ENCODE measurements around the gene DPP6.

The DPP6 gene

DNA sequence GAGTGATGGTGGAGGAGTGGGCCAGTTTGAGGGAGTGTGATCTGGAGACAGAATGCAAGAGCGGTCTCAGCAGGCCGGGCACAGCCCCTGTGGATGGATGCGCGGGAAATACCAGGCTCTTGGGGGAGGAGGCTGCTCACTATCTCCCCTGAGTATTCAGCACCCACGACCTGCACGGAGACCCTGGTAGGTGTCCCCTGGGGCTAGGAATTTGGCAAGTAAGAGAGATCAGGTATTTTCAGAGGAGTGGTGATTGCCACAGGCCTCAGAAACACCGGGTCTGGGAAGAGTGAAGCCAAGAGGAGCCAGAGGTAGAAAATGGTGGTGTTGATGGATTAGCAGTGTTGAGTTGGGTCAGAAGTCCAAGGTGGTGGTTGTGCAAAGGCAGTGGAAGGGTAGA, 524.4 kb downstream of the DPP6 start:
- TF ChIP-seq, protein P1, sequence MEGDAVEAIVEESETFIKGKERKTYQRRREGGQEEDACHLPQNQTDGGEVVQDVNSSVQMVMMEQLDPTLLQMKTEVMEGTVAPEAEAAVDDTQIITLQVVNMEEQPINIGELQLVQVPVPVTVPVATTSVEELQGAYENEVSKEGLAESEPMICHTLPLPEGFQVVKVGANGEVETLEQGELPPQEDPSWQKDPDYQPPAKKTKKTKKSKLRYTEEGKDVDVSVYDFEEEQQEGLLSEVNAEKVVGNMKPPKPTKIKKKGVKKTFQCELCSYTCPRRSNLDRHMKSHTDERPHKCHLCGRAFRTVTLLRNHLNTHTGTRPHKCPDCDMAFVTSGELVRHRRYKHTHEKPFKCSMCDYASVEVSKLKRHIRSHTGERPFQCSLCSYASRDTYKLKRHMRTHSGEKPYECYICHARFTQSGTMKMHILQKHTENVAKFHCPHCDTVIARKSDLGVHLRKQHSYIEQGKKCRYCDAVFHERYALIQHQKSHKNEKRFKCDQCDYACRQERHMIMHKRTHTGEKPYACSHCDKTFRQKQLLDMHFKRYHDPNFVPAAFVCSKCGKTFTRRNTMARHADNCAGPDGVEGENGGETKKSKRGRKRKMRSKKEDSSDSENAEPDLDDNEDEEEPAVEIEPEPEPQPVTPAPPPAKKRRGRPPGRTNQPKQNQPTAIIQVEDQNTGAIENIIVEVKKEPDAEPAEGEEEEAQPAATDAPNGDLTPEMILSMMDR (IDR thresholded peaks at IDR 0.05) = no peak
- Histone ChIP-seq H3K27ac (no peak overlapping the region), H3K9me3 (ENCODE audit: control insufficient read depth, low read length) (no peaks in the 10 kb centered on the region), H3K27me3 (ENCODE audit: control insufficient read depth, insufficient read depth, low read length) (no peaks in the 10 kb centered on the region), H3K4me2 (ENCODE audit: low read length) (no peak overlapping the region), H3K4me3 (ENCODE audit: low read depth, low read length) (no peak overlapping the region), H3K36me3 (ENCODE audit: control insufficient read depth, insufficient read depth, low read length) (no peaks in the 10 kb centered on the region), H3K4me1 (no peaks in the 10 kb centered on the region), H3K9ac (no peak overlapping the region), H2AFZ (no peak overlapping the region), H3K79me2 (no peaks in the 10 kb centered on the region)

DNA sequence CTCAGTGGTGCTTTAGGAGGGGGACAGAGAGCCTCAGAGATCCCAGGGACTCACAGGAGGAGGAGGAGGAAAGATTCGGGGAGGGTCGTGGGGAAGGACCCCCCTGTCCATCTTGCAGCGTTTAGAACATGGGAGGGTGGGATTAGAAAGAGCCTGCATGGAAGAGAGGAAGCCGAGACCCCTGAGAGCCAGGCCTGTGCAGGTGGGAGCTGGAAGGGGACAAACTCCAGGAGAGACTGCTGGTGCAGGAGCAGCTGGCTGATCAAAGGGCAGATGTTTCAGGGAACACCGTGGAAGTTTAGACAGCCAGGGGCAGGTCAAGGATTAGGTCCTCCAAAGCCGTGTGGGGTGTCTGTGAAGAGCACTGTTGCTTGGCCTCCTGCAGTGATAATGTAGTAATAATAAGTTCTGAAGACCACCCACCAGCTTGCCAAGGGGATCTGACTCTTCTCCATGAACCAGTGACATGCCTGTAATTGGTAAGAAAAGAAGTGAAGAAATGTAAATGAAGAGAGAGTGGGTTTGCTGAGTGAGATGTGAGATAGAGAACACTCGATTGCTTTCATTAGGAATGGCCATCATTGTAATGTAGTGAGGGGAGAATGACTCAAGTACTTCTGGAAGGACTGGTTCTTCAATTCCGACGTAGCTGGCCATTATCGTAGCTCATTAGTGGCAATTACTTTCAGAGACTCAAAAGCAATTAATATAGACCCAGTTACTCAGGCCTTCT, 525.1 kb downstream of the DPP6 start:
- H3K9me3 ChIP-seq (ENCODE audit: control insufficient read depth, low read length) = no peaks in the 10 kb centered on the region
- H3K79me2 ChIP-seq = no peaks in the 10 kb centered on the region
- H3K4me3 ChIP-seq (ENCODE audit: low read depth, low read length) = no peak overlapping the region
- H3K27ac ChIP-seq = no peak overlapping the region
- H3K4me1 ChIP-seq = no peaks in the 10 kb centered on the region
- no peaks in the 10 kb centered on the region for H3K27me3 ChIP-seq (ENCODE audit: control insufficient read depth, insufficient read depth, low read length)
- H3K36me3 ChIP-seq (ENCODE audit: control insufficient read depth, insufficient read depth, low read length) = no peaks in the 10 kb centered on the region
- no peak overlapping the region for H3K9ac ChIP-seq
- H2AFZ ChIP-seq = no peak overlapping the region
- H3K4me2 ChIP-seq (ENCODE audit: low read length) = no peak overlapping the region
- TF ChIP-seq, protein P1 (IDR thresholded peaks at IDR 0.05) = no peak

DNA sequence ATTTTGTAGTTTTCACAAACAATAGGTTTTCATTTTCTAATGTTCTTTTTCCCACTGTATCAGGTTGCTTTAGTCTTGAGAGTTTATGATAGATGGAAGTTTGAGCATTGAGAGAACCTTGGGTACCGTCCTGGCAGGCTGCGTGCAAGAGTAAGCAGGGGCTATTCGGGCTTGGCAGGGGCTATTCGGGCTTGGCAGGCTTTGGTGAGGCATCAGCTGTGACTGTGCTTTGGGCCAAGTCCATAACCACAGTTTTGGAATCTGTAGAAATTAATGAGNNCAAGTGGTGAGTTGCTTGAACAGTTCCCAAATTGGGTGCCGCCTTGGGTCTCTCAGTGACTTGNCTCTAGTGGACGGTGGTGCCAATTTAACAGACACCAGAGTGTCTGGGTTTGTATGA, 526.1 kb downstream of the DPP6 start:
- TF ChIP-seq, protein P1 (IDR thresholded peaks at IDR 0.05) = no peak
- Histone ChIP-seq H3K4me3 (ENCODE audit: low read depth, low read length) (no peak overlapping the region), H3K4me2 (ENCODE audit: low read length) (no peak overlapping the region), H3K79me2 (no peaks in the 10 kb centered on the region), H3K9me3 (ENCODE audit: control insufficient read depth, low read length) (no peaks in the 10 kb centered on the region), H3K27ac (no peak overlapping the region), H3K27me3 (ENCODE audit: control insufficient read depth, insufficient read depth, low read length) (no peaks in the 10 kb centered on the region), H3K36me3 (ENCODE audit: control insufficient read depth, insufficient read depth, low read length) (no peaks in the 10 kb centered on the region), H3K9ac (no peak overlapping the region), H3K4me1 (no peaks in the 10 kb centered on the region), H2AFZ (no peak overlapping the region)

- Histone ChIP-seq H3K27ac (no peak overlapping the region), H3K79me2 (no peaks in the 10 kb centered on the region), H3K4me3 (ENCODE audit: low read depth, low read length) (no peak overlapping the region), H3K27me3 (ENCODE audit: control insufficient read depth, insufficient read depth, low read length) (no peaks in the 10 kb centered on the region), H3K9me3 (ENCODE audit: control insufficient read depth, low read length) (no peaks in the 10 kb centered on the region), H3K36me3 (ENCODE audit: control insufficient read depth, insufficient read depth, low read length) (no peaks in the 10 kb centered on the region), H2AFZ (no peak overlapping the region), H3K4me1 (no peaks in the 10 kb centered on the region), H3K9ac (no peak overlapping the region), H3K4me2 (ENCODE audit: low read length) (no peak overlapping the region)
- TF ChIP-seq, protein P1 (IDR thresholded peaks at IDR 0.05) = no peak
Measured at GRCh38 chr7:154579711-154580110, 527.5 kb downstream of the DPP6 start.
